ENCODE results near the gene MBOAT2. TPM values are rescaled to one million over a fixed set of nuclear protein-coding genes. Genes with fewer than 3 reads are reported as not detected.
A peak's percentile ranks its signal among the peaks of the same experiment; 100 is the strongest.

MBOAT2 gene
- total RNA-seq, 1 donor from 2014 or later, result 1.7 TPM

DNA sequence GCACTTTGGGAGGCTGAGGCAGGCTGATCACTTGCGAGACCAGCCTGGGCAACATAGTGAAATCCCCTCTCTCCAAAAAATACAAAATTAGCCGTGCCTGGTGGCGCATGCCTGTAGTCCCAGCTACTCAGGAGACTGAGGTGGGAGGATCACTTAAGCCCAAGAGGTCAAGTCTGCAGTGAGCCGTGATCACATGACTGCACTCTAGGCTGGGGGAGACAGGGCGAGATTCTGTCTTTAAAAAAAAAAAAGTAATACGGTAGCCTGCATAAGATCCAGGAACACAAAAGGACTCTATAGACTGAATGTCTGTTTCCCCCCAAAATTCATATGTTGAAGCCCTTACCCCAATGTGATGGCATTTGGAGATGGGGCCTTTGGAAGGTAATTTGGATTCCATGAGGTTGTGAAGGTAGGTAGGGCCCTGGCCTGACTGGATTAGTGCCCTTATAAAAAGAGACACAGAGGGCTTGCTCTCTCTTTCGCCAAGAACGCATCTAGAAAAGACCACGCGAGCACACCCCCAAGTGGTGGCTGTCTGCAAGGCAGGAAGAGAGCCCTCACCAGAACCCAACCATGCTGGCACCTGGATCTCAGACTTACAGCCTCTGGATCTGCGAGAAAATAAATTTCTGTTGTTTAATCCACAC lies 17.0 kb downstream of the MBOAT2 start:
- no peak for DNase-seq
- POLR2A ChIA-PET, result interaction anchor here (1.8 kb wide), 1 partner anchor 18 kb away, joined by 5 read pairs; the partner anchor contains the start of gene MBOAT2
- Mint-ChIP-seq H3K27me3 (peaks cover 3% of the 10 kb centered on the region), H3K27ac (no peak overlapping the region), H3K4me3 (no peak overlapping the region), H3K36me3 (ENCODE audit: low read depth) (no peaks in the 10 kb centered on the region), H3K4me1 (peaks cover 19% of the 10 kb centered on the region), H3K9me3 (no peaks in the 10 kb centered on the region)
- CTCF ChIA-PET, result no interaction called here
- TF ChIP-seq, protein P1, sequence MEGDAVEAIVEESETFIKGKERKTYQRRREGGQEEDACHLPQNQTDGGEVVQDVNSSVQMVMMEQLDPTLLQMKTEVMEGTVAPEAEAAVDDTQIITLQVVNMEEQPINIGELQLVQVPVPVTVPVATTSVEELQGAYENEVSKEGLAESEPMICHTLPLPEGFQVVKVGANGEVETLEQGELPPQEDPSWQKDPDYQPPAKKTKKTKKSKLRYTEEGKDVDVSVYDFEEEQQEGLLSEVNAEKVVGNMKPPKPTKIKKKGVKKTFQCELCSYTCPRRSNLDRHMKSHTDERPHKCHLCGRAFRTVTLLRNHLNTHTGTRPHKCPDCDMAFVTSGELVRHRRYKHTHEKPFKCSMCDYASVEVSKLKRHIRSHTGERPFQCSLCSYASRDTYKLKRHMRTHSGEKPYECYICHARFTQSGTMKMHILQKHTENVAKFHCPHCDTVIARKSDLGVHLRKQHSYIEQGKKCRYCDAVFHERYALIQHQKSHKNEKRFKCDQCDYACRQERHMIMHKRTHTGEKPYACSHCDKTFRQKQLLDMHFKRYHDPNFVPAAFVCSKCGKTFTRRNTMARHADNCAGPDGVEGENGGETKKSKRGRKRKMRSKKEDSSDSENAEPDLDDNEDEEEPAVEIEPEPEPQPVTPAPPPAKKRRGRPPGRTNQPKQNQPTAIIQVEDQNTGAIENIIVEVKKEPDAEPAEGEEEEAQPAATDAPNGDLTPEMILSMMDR (IDR thresholded peaks at IDR 0.05), result no peak
- ATAC-seq (ENCODE audit: low read depth), result no peak
- intact Hi-C loops (cut with micrococcal nuclease), result no loop called here

DNA sequence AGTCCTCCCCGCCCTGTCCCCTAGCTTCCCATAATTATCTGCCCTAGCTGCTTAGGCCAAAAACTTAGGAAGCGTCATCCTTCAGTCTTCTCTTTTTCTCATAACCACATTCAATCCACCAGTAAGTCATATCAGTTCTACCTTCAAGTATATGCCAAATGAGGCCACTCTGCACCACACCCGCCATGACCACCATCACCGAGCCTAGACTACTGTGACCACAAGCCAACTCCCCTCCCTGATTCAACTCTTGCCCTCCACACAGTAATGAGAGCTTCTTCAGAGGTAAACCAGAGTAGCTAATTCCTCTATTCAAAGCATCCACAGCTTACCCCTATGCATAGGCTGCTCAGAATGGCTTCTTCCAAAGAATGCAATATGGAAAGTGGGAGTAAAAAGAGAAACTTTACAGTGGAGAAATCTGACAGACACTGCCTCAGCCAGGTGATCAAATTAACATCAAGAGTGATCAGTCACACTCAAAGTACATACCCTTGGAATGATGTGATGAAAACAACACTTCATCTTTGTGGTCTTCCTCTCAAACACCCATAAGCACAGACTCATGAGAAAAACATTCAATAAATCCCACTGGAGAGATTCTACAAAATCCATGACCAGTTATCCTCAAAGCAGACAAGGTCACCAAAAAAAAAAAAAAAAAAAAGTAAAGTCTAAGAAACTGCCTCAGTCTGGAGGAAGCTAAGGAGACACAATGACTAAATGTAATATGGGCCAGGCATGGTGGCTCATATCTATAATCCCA lies 17.7 kb downstream of the MBOAT2 start:
- Mint-ChIP-seq H3K9me3 (no peaks in the 10 kb centered on the region), H3K27ac (no peak overlapping the region), H3K27me3 (no peaks in the 10 kb centered on the region), H3K4me1 (peaks cover 19% of the 10 kb centered on the region), H3K4me3 (no peak overlapping the region), H3K36me3 (ENCODE audit: low read depth) (no peaks in the 10 kb centered on the region)
- CTCF ChIA-PET, result no interaction called here
- DNase-seq (no peak), ATAC-seq (ENCODE audit: low read depth) (no peak)
- TF ChIP-seq, protein P1 (IDR thresholded peaks at IDR 0.05), result no peak
- POLR2A ChIA-PET, result interaction anchor here (1.8 kb wide), 1 partner anchor 18 kb away, joined by 5 read pairs; the partner anchor contains the start of gene MBOAT2
- intact Hi-C loops (cut with micrococcal nuclease), result loop anchor here (2.0 kb wide), 1 partner anchor 17 kb away; the partner anchor contains the start of gene MBOAT2

DNA sequence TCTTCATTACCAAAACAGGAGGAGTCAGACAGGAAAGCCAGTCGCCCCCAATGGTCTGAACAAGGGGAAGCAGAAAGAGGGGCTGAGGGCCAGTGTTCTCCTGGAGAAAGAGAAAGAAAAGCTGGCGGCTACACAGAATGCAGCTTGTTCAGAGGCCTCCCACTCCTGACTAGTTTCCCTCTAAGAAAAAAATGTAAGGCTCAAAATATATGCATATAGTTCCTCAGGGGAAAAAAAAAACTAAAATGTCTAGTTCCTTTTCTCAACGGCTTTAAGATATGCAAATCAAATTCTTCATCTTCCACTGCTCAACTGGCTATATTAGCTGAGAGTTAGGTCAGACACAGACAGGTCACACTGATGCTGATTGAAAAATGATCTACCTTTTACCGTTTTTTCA lies 18.6 kb downstream of the MBOAT2 start:
- intact Hi-C loops (cut with micrococcal nuclease), result loop anchor here (2.0 kb wide), 1 partner anchor 18 kb away; the partner anchor contains the start of gene MBOAT2
- TF ChIP-seq, protein P1 (IDR thresholded peaks at IDR 0.05), result no peak
- no peaks in the 10 kb centered on the region for H3K27me3 Mint-ChIP-seq
- ChIA-PET CTCF (no interaction called here), POLR2A (interaction anchor here (1.8 kb wide), 1 partner anchor 19 kb away, joined by 5 read pairs; the partner anchor contains the start of gene MBOAT2)
- no peaks in the 10 kb centered on the region for H3K36me3 Mint-ChIP-seq (ENCODE audit: low read depth)
- peaks cover 19% of the 10 kb centered on the region for H3K4me1 Mint-ChIP-seq
- no peak for DNase-seq
- H3K27ac Mint-ChIP-seq, result no peak overlapping the region
- peak; percentile 34 for ATAC-seq (ENCODE audit: low read depth)
- no peaks in the 10 kb centered on the region for H3K9me3 Mint-ChIP-seq
- peak overlapping the region; percentile 17 for H3K4me3 Mint-ChIP-seq

DNA sequence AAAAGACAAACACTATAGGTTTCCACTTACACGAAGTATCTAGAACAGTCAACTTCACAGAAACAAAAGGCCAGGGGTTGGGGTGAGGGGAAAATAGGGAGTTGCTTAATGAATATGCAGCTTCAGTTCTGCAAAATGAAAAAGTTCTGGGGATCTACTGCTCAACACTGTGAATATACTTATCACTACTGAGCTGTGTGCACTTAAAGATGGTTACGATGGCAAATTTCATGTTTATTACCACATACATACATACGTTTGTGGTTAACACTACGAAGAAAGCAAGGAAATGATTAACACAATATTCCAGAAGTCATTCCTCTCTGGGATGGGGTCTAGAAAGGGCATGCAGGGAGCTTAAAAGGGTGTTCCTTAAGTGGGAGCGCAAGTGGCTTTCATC lies 19.3 kb downstream of the MBOAT2 start:
- ChIA-PET POLR2A (interaction anchor here (1.8 kb wide), 1 partner anchor 20 kb away, joined by 5 read pairs; the partner anchor contains the start of gene MBOAT2), CTCF (no interaction called here)
- H3K27me3 Mint-ChIP-seq, result no peaks in the 10 kb centered on the region
- TF ChIP-seq, protein P1 (IDR thresholded peaks at IDR 0.05), result no peak
- DNase-seq, result no peak
- H3K4me1 Mint-ChIP-seq, result peaks cover 19% of the 10 kb centered on the region
- no peak overlapping the region for H3K4me3 Mint-ChIP-seq
- intact Hi-C loops (cut with micrococcal nuclease), result loop anchor here (2.0 kb wide), 1 partner anchor 19 kb away; the partner anchor contains the start of gene MBOAT2
- H3K9me3 Mint-ChIP-seq, result no peaks in the 10 kb centered on the region
- H3K36me3 Mint-ChIP-seq (ENCODE audit: low read depth), result no peaks in the 10 kb centered on the region
- H3K27ac Mint-ChIP-seq, result no peak overlapping the region
- ATAC-seq (ENCODE audit: low read depth), result no peak

DNA sequence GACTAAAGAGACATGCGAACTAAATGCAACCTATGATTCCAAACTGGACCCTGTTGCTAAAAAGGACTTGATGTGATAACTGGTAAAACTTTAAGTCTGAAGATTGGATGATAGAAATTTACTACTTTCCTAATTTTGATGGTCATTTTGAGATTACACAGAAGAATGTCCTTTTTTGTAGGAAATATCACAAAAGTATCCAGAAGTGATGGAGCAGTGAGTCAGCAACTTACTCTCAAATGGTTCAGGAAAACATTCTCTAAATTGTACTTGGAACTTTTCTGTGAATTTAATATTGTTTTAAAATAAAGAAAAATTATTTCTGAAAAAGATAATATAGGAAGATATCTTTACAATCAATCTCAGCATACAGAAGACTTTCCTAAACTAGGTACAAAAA lies 19.9 kb downstream of the MBOAT2 start:
- ATAC-seq (ENCODE audit: low read depth) (no peak), DNase-seq (no peak)
- Mint-ChIP-seq H3K9me3 (no peaks in the 10 kb centered on the region), H3K4me1 (peaks cover 19% of the 10 kb centered on the region), H3K27me3 (no peaks in the 10 kb centered on the region), H3K36me3 (ENCODE audit: low read depth) (no peaks in the 10 kb centered on the region), H3K4me3 (no peak overlapping the region), H3K27ac (no peak overlapping the region)
- intact Hi-C loops (cut with micrococcal nuclease), result no loop called here
- ChIA-PET CTCF (no interaction called here), POLR2A (no interaction called here)
- TF ChIP-seq, protein P1 (IDR thresholded peaks at IDR 0.05), result no peak
